H1 (cell line): ENCODE measurements around the gene NKAIN2. TPM values are rescaled to one million over a fixed set of nuclear protein-coding genes. Genes with fewer than 3 reads are reported as not detected.
A peak's percentile ranks its signal among the peaks of the same experiment; 100 is the strongest.

Experiments
- CTCF ChIA-PET: fragments of 300-600 bp; sonication (Branson Sonifier 250); formaldehyde crosslinking; loops from one replicate; lab custom pipeline; 2021; ENCODE audit not compliant: partially characterized antibody; lab: Charles Lee
- POLR2A ChIA-PET: fragments of 300-600 bp; sonication (Branson Sonifier 250); formaldehyde crosslinking; loops from one replicate; lab custom pipeline; 2021; ENCODE audit warnings: inconsistent platforms; ENCODE audit not compliant: partially characterized antibody; lab: Charles Lee
- DNase-seq, 2 experiments: peaks; one replicate each; pipeline versions ENCODE4 v3.0.0 to v3.0.0-alpha.2; 2010 to 2022; ENCODE audit warnings: low spot score in 2 of 2, low read depth in 1 of 2, mixed read lengths in 1 of 2
- FAIRE-seq: peaks from 2 replicates; lab custom pipeline; 2011; peaks lifted over from hg19 to GRCh38; lab: Jason Lieb, UNC
- H2AFZ ChIP-seq: 2 replicates; pipeline ENCODE4 v1.8.1; 2012; ENCODE audit warnings: low read length, inconsistent platforms
- H2AK5ac ChIP-seq: 2 replicates; pipeline ENCODE4 v1.6.1; 2013; ENCODE audit warnings: low read depth, low read length
- H2BK120ac ChIP-seq: replicated peaks from 2 replicates; pipeline ENCODE3; 2013; ENCODE audit warnings: low read depth, low read length, inconsistent platforms
- H2BK12ac ChIP-seq: 2 replicates; pipeline ENCODE4 v1.6.1; 2013; ENCODE audit warnings: low read depth, low read length
- H2BK15ac ChIP-seq: 2 replicates; pipeline ENCODE4 v1.6.1; 2013; ENCODE audit warnings: low read length
- H2BK20ac ChIP-seq: 2 replicates; pipeline ENCODE4 v1.6.1; 2013; ENCODE audit warnings: low read length
- H2BK5ac ChIP-seq: 2 replicates; pipeline ENCODE4 v1.6.1; 2013; ENCODE audit warnings: low read depth, low read length
- H3K14ac ChIP-seq: 2 replicates; pipeline ENCODE4 v1.6.1; 2013; ENCODE audit warnings: inconsistent platforms; ENCODE audit not compliant: insufficient read length
- H3K18ac ChIP-seq: 2 replicates; pipeline ENCODE4 v1.6.1; 2013; ENCODE audit warnings: low read length; ENCODE audit errors: extremely low read depth
- H3K23ac ChIP-seq: 2 replicates; pipeline ENCODE4 v1.6.1; 2013; ENCODE audit warnings: inconsistent platforms; ENCODE audit not compliant: insufficient read length
- H3K23me2 ChIP-seq: 2 replicates; pipeline ENCODE4 v1.6.1; 2013; ENCODE audit warnings: low read depth, low read length
- H3K27ac ChIP-seq: 2 replicates; pipeline ENCODE4 v1.6.1; 2011; ENCODE audit warnings: low read depth, low read length, inconsistent platforms
- H3K27me3 ChIP-seq, 4 experiments: replicated peaks in 1 of 4; 1 replicate in 1 of 4; 2 replicates in 3 of 4; pipeline versions ENCODE4 v1.6.1 to v1.8.1; 2011 to 2013; ENCODE audit warnings: low read length in 3 of 4, mild to moderate bottlenecking in 3 of 4, inconsistent platforms in 2 of 4, mixed read lengths in 2 of 4, moderate library complexity in 1 of 4; ENCODE audit not compliant: control insufficient read depth in 3 of 4, insufficient read depth in 3 of 4; ENCODE audit errors: extremely low read depth in 1 of 4
- H3K36me3 ChIP-seq, 4 experiments: 2 replicates each; pipeline versions ENCODE4 v1.6.1 to v1.8.1; 2011 to 2013; ENCODE audit warnings: mild to moderate bottlenecking in 4 of 4, low read length in 3 of 4, moderate library complexity in 2 of 4, control low read depth in 1 of 4, inconsistent platforms in 1 of 4; ENCODE audit not compliant: insufficient read depth in 4 of 4, control insufficient read depth in 2 of 4
- H3K4ac ChIP-seq: replicated peaks from 2 replicates; pipeline ENCODE3; 2013; ENCODE audit warnings: low read length, low read depth, mixed read lengths, inconsistent platforms; ENCODE audit not compliant: insufficient read length
- H3K4me1 ChIP-seq, 4 experiments: replicated peaks in 1 of 4; 1 replicate in 1 of 4; 2 replicates in 3 of 4; pipeline versions ENCODE4 v1.6.1 to v1.8.1; 2011 to 2013; ENCODE audit warnings: low read length in 3 of 4, inconsistent platforms in 2 of 4, mixed read lengths in 1 of 4; ENCODE audit not compliant: insufficient read depth in 4 of 4, control insufficient read depth in 3 of 4
- H3K4me2 ChIP-seq, 2 experiments: 2 replicates each; pipeline versions ENCODE4 v1.6.1 to v1.8.1; 2011 to 2013; ENCODE audit warnings: low read depth in 2 of 2, low read length in 2 of 2, control low read depth in 1 of 2, inconsistent platforms in 1 of 2, mild to moderate bottlenecking in 1 of 2; ENCODE audit not compliant: insufficient read depth in 1 of 2
- H3K4me3 ChIP-seq, 4 experiments: fragments of 200-600, 300-600 bp in 1 of 4; sonication (generic), shearing (Covaris generic), sonication (Bioruptor Twin) in 1 of 4; 2 replicates each; pipeline versions ENCODE4 v1.5.1 to v1.8.1; 2011 to 2016; ENCODE audit warnings: low read length in 4 of 4, low read depth in 3 of 4, control low read depth in 2 of 4, inconsistent platforms in 2 of 4, mild to moderate bottlenecking in 2 of 4, mixed read lengths in 1 of 4, moderate library complexity in 1 of 4; ENCODE audit not compliant: insufficient read depth in 2 of 4; ENCODE audit errors: extremely low read depth in 1 of 4
- H3K56ac ChIP-seq: replicated peaks from 2 replicates; pipeline ENCODE3; 2013; ENCODE audit warnings: low read depth, mild to moderate bottlenecking, mixed read lengths, low read length, inconsistent platforms; ENCODE audit not compliant: insufficient read length
- H3K79me1 ChIP-seq: 2 replicates; pipeline ENCODE4 v1.6.1; 2013; ENCODE audit warnings: low read depth, low read length, control low read depth
- H3K79me2 ChIP-seq, 2 experiments: 2 replicates each; pipeline versions ENCODE4 v1.6.1 to v1.8.1; 2012 to 2013; ENCODE audit warnings: low read length in 2 of 2, mild to moderate bottlenecking in 2 of 2, inconsistent platforms in 1 of 2; ENCODE audit not compliant: insufficient read depth in 2 of 2, control insufficient read depth in 1 of 2
- H3K9ac ChIP-seq, 4 experiments: replicated peaks in 1 of 4; 1 replicate in 1 of 4; 2 replicates in 3 of 4; pipeline versions ENCODE4 v1.6.1 to v1.8.1; 2011 to 2013; ENCODE audit warnings: low read depth in 3 of 4, low read length in 3 of 4, control low read depth in 2 of 4, mild to moderate bottlenecking in 2 of 4, moderate library complexity in 2 of 4, inconsistent platforms in 1 of 4; ENCODE audit errors: extremely low read depth in 1 of 4
- H3K9me3 ChIP-seq, 2 experiments: 2 replicates each; pipeline versions ENCODE4 v1.6.1 to v1.8.1; 2012 to 2013; ENCODE audit warnings: mild to moderate bottlenecking in 2 of 2, moderate library complexity in 2 of 2, control low read depth in 1 of 2, inconsistent platforms in 1 of 2, low read depth in 1 of 2, low read length in 1 of 2, mixed read lengths in 1 of 2; ENCODE audit not compliant: insufficient read depth in 2 of 2
- H4K20me1 ChIP-seq, 2 experiments: replicated peaks in 1 of 2; 2 replicates each; pipeline versions ENCODE3 to v1.8.1; 2011 to 2013; ENCODE audit warnings: inconsistent platforms in 2 of 2, low read length in 2 of 2, mild to moderate bottlenecking in 1 of 2; ENCODE audit not compliant: insufficient read depth in 2 of 2, control insufficient read depth in 1 of 2
- H4K5ac ChIP-seq: 2 replicates; pipeline ENCODE4 v1.6.1; 2013; ENCODE audit warnings: low read length, low read depth, mixed read lengths, inconsistent platforms; ENCODE audit not compliant: insufficient read length
- H4K8ac ChIP-seq: 2 replicates; pipeline ENCODE4 v1.8.0; 2013; ENCODE audit warnings: mild to moderate bottlenecking, moderate library complexity, low read length, inconsistent platforms; ENCODE audit not compliant: insufficient read depth; ENCODE audit errors: extremely low read depth
- H4K91ac ChIP-seq: replicated peaks from 2 replicates; pipeline ENCODE3; 2013; ENCODE audit warnings: low read length, mixed read lengths, inconsistent platforms; ENCODE audit not compliant: insufficient read length
- ASH2L ChIP-seq: fragments of 200-600, 300-600 bp; sonication (generic); IDR thresholded peaks from one replicate; pipeline ENCODE4 v1.7.1; 2017; ENCODE audit warnings: low read length
- ATF2 ChIP-seq: IDR thresholded peaks from 2 replicates; pipeline ENCODE4 v1.6.1; 2012; ENCODE audit warnings: low read length, inconsistent platforms
- CTCF ChIP-seq, 3 experiments: IDR thresholded peaks; 1 replicate in 2 of 3; 2 replicates in 1 of 3; pipeline versions ENCODE4 v1.5.1 to v1.6.1; 2011; ENCODE audit warnings: low read length in 3 of 3, mild to moderate bottlenecking in 3 of 3, inconsistent platforms in 2 of 3, low read depth in 1 of 3, moderate library complexity in 1 of 3; ENCODE audit not compliant: insufficient read depth in 1 of 3; ENCODE audit errors: control extremely low read depth in 1 of 3
- E2F6 ChIP-seq: IDR thresholded peaks from 2 replicates; pipeline ENCODE4 v1.6.1; 2012; ENCODE audit warnings: inconsistent platforms
- HDAC2 ChIP-seq, 2 experiments: fragments of 300-600 bp in 1 of 2; sonication (generic) in 1 of 2; IDR thresholded peaks; 2 replicates each; pipeline ENCODE4 v1.6.1; 2011 to 2012; ENCODE audit warnings: low read depth in 2 of 2, low read length in 2 of 2, mild to moderate bottlenecking in 2 of 2, moderate library complexity in 2 of 2, borderline replicate concordance in 1 of 2, inconsistent platforms in 1 of 2
- SP2 ChIP-seq: IDR thresholded peaks from 2 replicates; pipeline ENCODE4 v1.6.1; 2012; ENCODE audit warnings: mild to moderate bottlenecking, low read length, inconsistent platforms
- TAF7 ChIP-seq: optimal IDR thresholded peaks from 2 replicates; pipeline ENCODE3; 2011; ENCODE audit warnings: low read depth, mild to moderate bottlenecking, inconsistent platforms, low read length, moderate library complexity, borderline replicate concordance
- WGBS, 2 experiments: shearing (Covaris generic) in 1 of 2; methylation state at CpG; one replicate each; pipeline versions ENCODE4 v1.1.6 to v1.1.7; 2013 to 2015; ENCODE audit warnings: low lambda C conversion rate in 2 of 2, mixed read lengths in 2 of 2, inconsistent platforms in 1 of 2, low coverage in 1 of 2, missing lambda C conversion rate in 1 of 2; ENCODE audit not compliant: insufficient replicate concordance in 2 of 2, insufficient coverage in 1 of 2, insufficient read length in 1 of 2; ENCODE audit errors: extremely low coverage in 1 of 2, missing lambda C conversion rate in 1 of 2; 5-methylcytosine and 5-hydroxymethylcytosine counted together
- polyA plus RNA-seq, 7 experiments: library from polyadenylated mRNA; depleted of rRNA in 3 of 7; stranded (reverse) in 5 of 7; unstranded in 2 of 7; fragments of >200 nt in 5 of 7; fragments of 200-250 nt in 2 of 7; gene quantifications; 1 replicate in 5 of 7; 2 replicates in 1 of 7; 4 replicates in 1 of 7; pipeline versions ENCODE4 v1.2.1 to v1.2.3, GENCODE V29; 2011 to 2013; ENCODE audit warnings: missing spikeins in 2 of 7, mixed read lengths in 2 of 7
- total RNA-seq: library from RNA; stranded (reverse); fragmentation: NEBNext Ultra II Directional; extraction: Animal tissue kit (Norgen Biotek cat#: 25700); gene quantifications from 2 replicates; pipeline ENCODE4 v1.2.1, GENCODE V29; 2021

NKAIN2 gene
- total and polyA plus RNA-seq, 2 of the 8 experiments (the other 6 are each of a cell fraction or from before 2014, with no cell fraction given), result 0.20 to 0.34 TPM

GRCh38 chr6:124796464-124796970 lies 992.9 kb downstream of the NKAIN2 start:
- H3K9me3 ChIP-seq, result no peaks in the 10 kb centered on the region
- no peak overlapping the region for H4K91ac ChIP-seq
- no peak for DNase-seq
- no peak overlapping the region for H2BK15ac ChIP-seq
- POLR2A ChIA-PET, result no interaction called here
- H3K27me3 ChIP-seq, result no peaks in the 10 kb centered on the region
- no peaks in the 10 kb centered on the region for H4K20me1 ChIP-seq
- H3K27ac ChIP-seq, result no peak overlapping the region
- H2BK5ac ChIP-seq, result no peak overlapping the region
- CTCF ChIA-PET, result interaction anchor here (0.6 to 2.3 kb wide), 18 partner anchors 9 to 1379 kb away, joined by 3 to 18 read pairs (median 3); partner anchors contain the start of gene NKAIN2
- H3K4ac ChIP-seq, result no peak overlapping the region
- no peaks in the 10 kb centered on the region for H3K23me2 ChIP-seq
- no peak overlapping the region for H3K9ac ChIP-seq
- 82% methylated on average over 4 of the region's 4 CpGs; no CpG with 5 or more reads in 1 of the 2 experiments for whole genome bisulfite sequencing, 2 experiments
- H3K36me3 ChIP-seq, result no peaks in the 10 kb centered on the region
- no peak overlapping the region for H3K18ac ChIP-seq
- H2BK120ac ChIP-seq, result no peak overlapping the region
- H2AK5ac ChIP-seq, result no peak overlapping the region
- no peaks in the 10 kb centered on the region for H3K79me2 ChIP-seq
- H3K14ac ChIP-seq, result no peak overlapping the region
- no peak overlapping the region for H2BK12ac ChIP-seq
- H3K4me2 ChIP-seq, result no peak overlapping the region
- no peak overlapping the region for H3K4me3 ChIP-seq
- no peak overlapping the region for H4K5ac ChIP-seq
- no peak overlapping the region for H2BK20ac ChIP-seq
- H3K56ac ChIP-seq, result no peak overlapping the region
- H2AFZ ChIP-seq, result no peak overlapping the region
- H3K79me1 ChIP-seq, result no peaks in the 10 kb centered on the region
- H4K8ac ChIP-seq, result no peak overlapping the region
- peaks cover 0 to 5% (median 0%) of the 10 kb centered on the region in 4 experiments; a peak in 1 of 7 replicates for H3K4me1 ChIP-seq
- FAIRE-seq, result no peak
- H3K23ac ChIP-seq, result no peak overlapping the region
- peak; percentile 54; the same call in 1 of the 2 replicates for TF ChIP-seq E2F6
- no peak for TF ChIP-seq SP2
- TF ChIP-seq ASH2L, result no peak
- TF ChIP-seq ATF2, result no peak
- no peak for TF ChIP-seq TAF7
- TF ChIP-seq HDAC2 (IDR thresholded peaks at IDR 0.05; ENCODE audit: borderline replicate concordance in 1 of 2, low read depth in 2 of 2, low read length in 2 of 2), result no peak
- no peak for TF ChIP-seq CTCF (IDR thresholded peaks at IDR 0.05; ENCODE audit: control extremely low read depth in 1 of 3, insufficient read depth in 1 of 3, low read depth in 1 of 3, low read length in 3 of 3)
